Stomach (tissue), 4 donors: ENCODE data around the gene NCAPD3.

Source experiments
- EP300 ChIP-seq: sonication (generic); formaldehyde crosslinking; IDR thresholded peaks from one replicate; pipeline ENCODE4 v1.6.1; 2017; ENCODE audit warnings: antibody characterized with exemption
- POLR2A ChIP-seq, 4 donors: fragments of 450-650 bp; IDR thresholded peaks; one replicate each; pipeline ENCODE4 v1.6.1; 2016; ENCODE audit warnings: antibody characterized with exemption in 4 of 4, control low read depth in 2 of 4, mild to moderate bottlenecking in 1 of 4, moderate library complexity in 1 of 4
- TF ChIP-seq, protein P1 (sequence below), 7 experiments: fragments of 450-650 bp in 4 of 7; fragments of 200-600 bp in 3 of 7; sonication (generic) in 3 of 7; IDR thresholded peaks; one replicate each; pipeline ENCODE4 v1.5.1; 2016 to 2019; ENCODE audit warnings: antibody characterized with exemption in 7 of 7, control low read depth in 2 of 7, mild to moderate bottlenecking in 1 of 7

GRCh38 chr11:134250246-134250645 lies 26.5 kb upstream of the NCAPD3 start:
- TF ChIP-seq, protein P1, sequence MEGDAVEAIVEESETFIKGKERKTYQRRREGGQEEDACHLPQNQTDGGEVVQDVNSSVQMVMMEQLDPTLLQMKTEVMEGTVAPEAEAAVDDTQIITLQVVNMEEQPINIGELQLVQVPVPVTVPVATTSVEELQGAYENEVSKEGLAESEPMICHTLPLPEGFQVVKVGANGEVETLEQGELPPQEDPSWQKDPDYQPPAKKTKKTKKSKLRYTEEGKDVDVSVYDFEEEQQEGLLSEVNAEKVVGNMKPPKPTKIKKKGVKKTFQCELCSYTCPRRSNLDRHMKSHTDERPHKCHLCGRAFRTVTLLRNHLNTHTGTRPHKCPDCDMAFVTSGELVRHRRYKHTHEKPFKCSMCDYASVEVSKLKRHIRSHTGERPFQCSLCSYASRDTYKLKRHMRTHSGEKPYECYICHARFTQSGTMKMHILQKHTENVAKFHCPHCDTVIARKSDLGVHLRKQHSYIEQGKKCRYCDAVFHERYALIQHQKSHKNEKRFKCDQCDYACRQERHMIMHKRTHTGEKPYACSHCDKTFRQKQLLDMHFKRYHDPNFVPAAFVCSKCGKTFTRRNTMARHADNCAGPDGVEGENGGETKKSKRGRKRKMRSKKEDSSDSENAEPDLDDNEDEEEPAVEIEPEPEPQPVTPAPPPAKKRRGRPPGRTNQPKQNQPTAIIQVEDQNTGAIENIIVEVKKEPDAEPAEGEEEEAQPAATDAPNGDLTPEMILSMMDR (IDR thresholded peaks at IDR 0.05): no peak
- no peak for TF ChIP-seq EP300
- TF ChIP-seq POLR2A (IDR thresholded peaks at IDR 0.05): no peak
